Loucy (cell line): Measurements from ENCODE around the gene TF.

Experiments used
- CTCF ChIP-seq: fragments of 200-600 bp; sonication (generic); conservative IDR thresholded peaks from 2 replicates; pipeline ENCODE4 v1.5.1; 2014; ENCODE audit warnings: mild to moderate bottlenecking, antibody characterized with exemption, low read length
- EZH2phosphoT487 ChIP-seq: fragments of 200-600 bp; IDR thresholded peaks from 2 replicates; pipeline ENCODE4 v1.6.1; 2018; ENCODE audit warnings: antibody characterized with exemption, mild to moderate bottlenecking, moderate library complexity, borderline replicate concordance

GRCh38 chr3:133745108-133745507, 1.1 kb upstream of the TF start:
- TF ChIP-seq CTCF (no peak), EZH2phosphoT487 (no peak)
